ENCODE data around the gene ITGA3.

DNA sequence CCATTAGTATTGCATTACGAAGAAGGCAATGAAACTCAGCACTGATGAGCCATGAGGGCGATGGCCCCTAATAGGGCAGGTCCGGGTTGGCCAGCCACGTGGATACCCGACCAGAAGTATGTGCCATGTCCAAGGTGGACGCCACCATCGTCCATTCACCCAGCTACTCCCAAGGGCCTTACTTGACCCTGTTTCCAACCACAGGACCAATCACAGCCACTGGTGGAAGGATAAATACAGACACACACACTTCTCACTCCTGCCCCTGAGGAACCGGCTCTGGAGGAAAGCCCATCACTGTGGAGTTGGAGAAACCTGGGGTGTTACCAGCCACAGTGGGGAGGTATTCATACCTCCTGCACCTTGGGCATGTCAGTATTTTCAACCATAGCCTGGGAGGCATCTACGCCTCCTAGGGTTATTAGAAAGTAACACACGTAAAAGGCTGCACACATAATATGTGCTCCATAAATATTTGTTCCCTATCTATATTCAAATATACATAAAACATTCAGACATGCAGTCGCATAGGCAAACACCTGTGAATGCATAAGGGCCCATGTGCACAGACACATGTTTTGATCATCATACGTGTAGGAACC is 5.4 kb upstream of the ITGA3 start:
- TF ChIP-seq CTCF (IDR thresholded peaks at IDR 0.05) (no peak), POLR2A (IDR thresholded peaks at IDR 0.05; ENCODE audit: low read depth) (no peak)

All from esophagus muscularis mucosa (tissue), 3 donors.